ENCODE results near the gene THRA.

Gene THRA

DNA sequence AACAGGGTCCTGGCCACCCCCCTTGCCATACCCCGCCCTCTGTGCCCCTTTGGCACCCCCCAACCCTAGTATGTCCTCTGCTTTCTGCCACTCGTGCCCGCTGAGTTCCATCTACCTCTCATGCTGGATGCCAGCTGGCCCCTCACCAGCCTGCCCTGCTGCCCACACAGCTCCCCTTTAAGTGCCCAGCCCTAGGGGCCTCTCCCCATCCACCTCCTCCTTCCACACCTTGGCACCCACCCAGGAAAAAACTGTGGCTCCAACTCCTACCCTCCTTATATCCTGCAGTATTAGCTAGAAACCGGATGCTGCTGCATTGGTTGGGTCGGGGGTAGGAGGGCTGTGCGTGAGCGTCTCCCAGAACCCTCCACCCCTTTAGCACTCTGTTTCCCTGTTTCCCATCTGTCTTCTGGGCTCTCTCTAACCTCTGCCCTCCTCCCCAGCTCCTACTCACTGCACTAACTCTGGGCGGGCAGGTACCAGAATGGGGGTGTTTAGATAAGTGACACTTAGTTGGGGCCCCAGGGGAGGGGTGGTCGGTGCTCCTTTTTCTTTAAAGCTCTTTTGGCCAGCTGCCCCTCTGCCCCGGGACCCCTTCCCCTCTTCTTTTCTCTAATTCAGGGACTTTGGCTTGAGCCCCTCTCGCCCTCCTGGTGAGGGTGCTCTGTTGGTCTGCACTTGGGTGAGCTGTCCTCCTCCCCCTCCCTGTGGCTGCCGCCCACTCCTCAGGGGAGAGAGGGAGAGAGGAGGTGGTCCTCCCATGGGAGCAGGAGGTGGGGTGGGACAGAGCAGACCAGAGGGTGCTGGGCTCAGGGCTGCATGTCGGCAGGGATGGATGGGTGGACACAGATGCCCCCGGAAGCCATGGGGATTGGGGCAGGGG, 27.7 kb downstream of the THRA start:
- ChIA-PET CTCF (interaction anchor here (0.6 to 1.5 kb wide), 2 partner anchors 15 to 31 kb away, joined by 4 to 7 read pairs; no protein-coding TSS in a partner anchor), POLR2A (ENCODE audit: low non-redundant PET) (interaction anchor here (1.1 kb wide), 1 partner anchor 10 kb away, joined by 6 read pairs; the partner anchor contains the start of gene NR1D1)
- TF ChIP-seq, protein P1, sequence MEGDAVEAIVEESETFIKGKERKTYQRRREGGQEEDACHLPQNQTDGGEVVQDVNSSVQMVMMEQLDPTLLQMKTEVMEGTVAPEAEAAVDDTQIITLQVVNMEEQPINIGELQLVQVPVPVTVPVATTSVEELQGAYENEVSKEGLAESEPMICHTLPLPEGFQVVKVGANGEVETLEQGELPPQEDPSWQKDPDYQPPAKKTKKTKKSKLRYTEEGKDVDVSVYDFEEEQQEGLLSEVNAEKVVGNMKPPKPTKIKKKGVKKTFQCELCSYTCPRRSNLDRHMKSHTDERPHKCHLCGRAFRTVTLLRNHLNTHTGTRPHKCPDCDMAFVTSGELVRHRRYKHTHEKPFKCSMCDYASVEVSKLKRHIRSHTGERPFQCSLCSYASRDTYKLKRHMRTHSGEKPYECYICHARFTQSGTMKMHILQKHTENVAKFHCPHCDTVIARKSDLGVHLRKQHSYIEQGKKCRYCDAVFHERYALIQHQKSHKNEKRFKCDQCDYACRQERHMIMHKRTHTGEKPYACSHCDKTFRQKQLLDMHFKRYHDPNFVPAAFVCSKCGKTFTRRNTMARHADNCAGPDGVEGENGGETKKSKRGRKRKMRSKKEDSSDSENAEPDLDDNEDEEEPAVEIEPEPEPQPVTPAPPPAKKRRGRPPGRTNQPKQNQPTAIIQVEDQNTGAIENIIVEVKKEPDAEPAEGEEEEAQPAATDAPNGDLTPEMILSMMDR (conservative IDR thresholded peaks at IDR 0.05; ENCODE audit: low read depth) = no peak
- H3K27ac ChIP-seq = peak overlapping the region; percentile 98
- DNase-seq (ENCODE audit: low spot score) = no peak

GRCh38 chr17:40091691-40092397, 29.1 kb downstream of the THRA start:
- CTCF ChIA-PET = interaction anchor here (0.6 kb wide), 1 partner anchor 32 kb away, joined by 3 read pairs; no protein-coding TSS in a partner anchor
- H3K27ac ChIP-seq = peak overlapping the region; percentile 98
- no peak for DNase-seq (ENCODE audit: low spot score)
- POLR2A ChIA-PET (ENCODE audit: low non-redundant PET) = interaction anchor here (0.8 kb wide), 1 partner anchor 589 kb away, joined by 5 read pairs; no protein-coding TSS in a partner anchor
- TF ChIP-seq, protein P1 (conservative IDR thresholded peaks at IDR 0.05; ENCODE audit: low read depth) = no peak

- POLR2A ChIA-PET (ENCODE audit: low non-redundant PET) = interaction anchor here (0.8 kb wide), 1 partner anchor 589 kb away, joined by 5 read pairs; no protein-coding TSS in a partner anchor
- no peak for DNase-seq (ENCODE audit: low spot score)
- CTCF ChIA-PET = no interaction called here
These were observed 29.8 kb downstream of the THRA start for GRCh38 chr17:40092581-40092980.

DNA sequence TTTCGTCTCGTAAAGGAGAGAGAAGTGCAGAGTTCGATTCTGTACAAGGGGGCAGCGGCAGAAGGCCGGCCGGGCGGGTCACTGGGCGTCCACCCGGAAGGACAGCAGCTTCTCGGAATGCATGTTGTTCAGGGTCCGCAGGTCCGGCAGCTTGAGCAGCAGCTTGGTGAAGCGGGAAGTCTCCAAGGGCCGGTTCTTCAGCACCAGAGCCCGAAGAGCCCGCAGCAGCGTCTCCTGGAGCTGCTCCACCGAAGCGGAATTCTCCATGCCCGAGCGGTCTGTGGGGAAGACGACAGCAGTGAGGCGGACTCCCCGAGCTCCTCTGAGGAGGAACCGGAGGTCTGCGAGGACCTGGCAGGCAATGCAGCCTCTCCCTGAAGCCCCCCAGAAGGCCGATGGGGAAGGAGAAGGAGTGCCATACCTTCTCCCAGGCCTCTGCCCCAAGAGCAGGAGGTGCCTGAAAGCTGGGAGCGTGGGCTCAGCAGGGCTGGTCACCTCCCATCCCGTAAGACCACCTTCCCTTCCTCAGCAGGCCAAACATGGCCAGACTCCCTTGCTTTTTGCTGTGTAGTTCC, 30.3 kb downstream of the THRA start:
- POLR2A ChIA-PET (ENCODE audit: low non-redundant PET) = interaction anchor here (0.8 kb wide), 1 partner anchor 588 kb away, joined by 5 read pairs; no protein-coding TSS in a partner anchor
- H3K27ac ChIP-seq = peak overlapping the region; percentile 98
- TF ChIP-seq, protein P1 (conservative IDR thresholded peaks at IDR 0.05; ENCODE audit: low read depth) = no peak
- CTCF ChIA-PET = interaction anchor here (0.5 kb wide), 1 partner anchor 24 kb away, joined by 3 read pairs; no protein-coding TSS in a partner anchor
- DNase-seq (ENCODE audit: low spot score) = no peak

More at GRCh38 chr17:40092581-40092980, 29.8 kb downstream of the THRA start:
- H3K27ac ChIP-seq = peak overlapping the region; percentile 98
- TF ChIP-seq, protein P1 (conservative IDR thresholded peaks at IDR 0.05; ENCODE audit: low read depth) = no peak

GRCh38 chr17:40093580-40094201, 30.9 kb downstream of the THRA start:
- no peak for DNase-seq (ENCODE audit: low spot score)
- TF ChIP-seq, protein P1 (conservative IDR thresholded peaks at IDR 0.05; ENCODE audit: low read depth) = no peak
- CTCF ChIA-PET = interaction anchor here (0.5 kb wide), 1 partner anchor 25 kb away, joined by 3 read pairs; no protein-coding TSS in a partner anchor
- POLR2A ChIA-PET (ENCODE audit: low non-redundant PET) = no interaction called here
- H3K27ac ChIP-seq = peak overlapping the region; percentile 98
